Activated CD8-positive, alpha-beta memory T cell treated with anti-CD3 and anti-CD28 coated beads, Interleukin-2, amount 50 U/mL, for 48 hours (primary cell): ENCODE measurements around the gene CCDC9.
A peak's percentile ranks its signal among the peaks of the same experiment; 100 is the strongest.

ENCODE experiments used
- DNase-seq: peaks from one replicate; pipeline ENCODE4 v3.0.0-alpha.2; 2020

Gene CCDC9

GRCh38 chr19:47302249-47302648 is 45.9 kb downstream of the CCDC9 start:
- DNase-seq, result no peak

GRCh38 chr19:47303966-47304365 is 47.6 kb downstream of the CCDC9 start:
- no peak for DNase-seq

GRCh38 chr19:47305309-47305751 is 49.0 kb downstream of the CCDC9 start:
- peak; percentile 81 for DNase-seq

GRCh38 chr19:47306303-47306702 is 50.0 kb downstream of the CCDC9 start:
- no peak for DNase-seq

GRCh38 chr19:47309038-47309437 is 52.7 kb downstream of the CCDC9 start:
- DNase-seq, result no peak

- no peak for DNase-seq
These were observed 53.3 kb downstream of the CCDC9 start, which contains the start of gene C5AR1 for GRCh38 chr19:47309608-47310007. Gene C5AR1 (plus strand): TSS chr19:47309861. CDS start chr19:47309896, 35 bp downstream.

GRCh38 chr19:47310323-47310722 is 54.0 kb downstream of the CCDC9 start:
- DNase-seq, result no peak

- DNase-seq, result no peak
These were observed 54.5 kb downstream of the CCDC9 start for GRCh38 chr19:47310819-47311218.

- DNase-seq, result no peak
These were observed 56.2 kb downstream of the CCDC9 start for GRCh38 chr19:47312366-47313006.

- DNase-seq, result no peak
These were observed 57.5 kb downstream of the CCDC9 start for GRCh38 chr19:47313754-47314295.

GRCh38 chr19:47315125-47315821 is 58.9 kb downstream of the CCDC9 start:
- no peak for DNase-seq

GRCh38 chr19:47316513-47316912 is 60.2 kb downstream of the CCDC9 start:
- DNase-seq, result no peak

- DNase-seq, result no peak
These were observed 63.9 kb downstream of the CCDC9 start for GRCh38 chr19:47319923-47320871.
